Measurements from ENCODE around the gene LAMB2. TPM values are rescaled to one million over a fixed set of nuclear protein-coding genes. Genes with fewer than 3 reads are reported as not detected.
A peak's percentile ranks its signal among the peaks of the same experiment; 100 is the strongest.

LAMB2 gene
- total RNA-seq, 1 experiment from 2014 or later, result 118 TPM

DNA sequence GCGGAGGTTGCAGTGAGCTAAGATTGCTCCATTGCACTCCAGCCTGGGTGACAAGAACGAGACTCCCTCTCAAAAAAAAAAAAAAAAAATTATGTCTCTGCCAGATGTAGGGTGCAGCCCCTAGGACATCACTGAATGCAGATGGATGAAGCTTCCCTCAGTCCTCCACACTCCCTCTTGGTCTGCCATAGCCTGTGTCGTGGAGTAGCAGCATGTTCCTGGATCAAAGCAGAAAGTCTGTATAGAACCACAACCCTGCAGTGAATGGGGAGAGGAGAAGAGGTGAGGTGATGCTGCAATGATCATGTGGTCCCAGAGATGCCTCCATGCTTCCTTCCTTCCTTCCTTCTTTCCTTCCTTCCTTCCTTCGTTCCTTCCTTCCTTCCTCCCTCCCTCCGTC is 15.3 kb upstream of the LAMB2 start (continued):
- no peak for TF ChIP-seq ZNF317 (CRISPR knock-in tag; IDR thresholded peaks at IDR 0.05; ENCODE audit: borderline replicate concordance, low read depth)

GRCh38 chr3:49140080-49140479 is 7.2 kb upstream of the LAMB2 start:
- Mint-ChIP-seq H3K4me3 (no peak overlapping the region), H3K27me3 (ENCODE audit: low read depth) (peaks cover 51% of the 10 kb centered on the region), H3K9me3 (peaks cover 34% of the 10 kb centered on the region), H3K4me1 (no peaks in the 10 kb centered on the region), H3K27ac (no peak overlapping the region), H3K36me3 (peaks cover 22% of the 10 kb centered on the region)
- TF ChIP-seq MLX (CRISPR knock-in tag; IDR thresholded peaks at IDR 0.05), result no peak
- TF ChIP-seq ZBTB21 (CRISPR knock-in tag; IDR thresholded peaks at IDR 0.05; ENCODE audit: borderline replicate concordance), result no peak
- TF ChIP-seq, protein P1, sequence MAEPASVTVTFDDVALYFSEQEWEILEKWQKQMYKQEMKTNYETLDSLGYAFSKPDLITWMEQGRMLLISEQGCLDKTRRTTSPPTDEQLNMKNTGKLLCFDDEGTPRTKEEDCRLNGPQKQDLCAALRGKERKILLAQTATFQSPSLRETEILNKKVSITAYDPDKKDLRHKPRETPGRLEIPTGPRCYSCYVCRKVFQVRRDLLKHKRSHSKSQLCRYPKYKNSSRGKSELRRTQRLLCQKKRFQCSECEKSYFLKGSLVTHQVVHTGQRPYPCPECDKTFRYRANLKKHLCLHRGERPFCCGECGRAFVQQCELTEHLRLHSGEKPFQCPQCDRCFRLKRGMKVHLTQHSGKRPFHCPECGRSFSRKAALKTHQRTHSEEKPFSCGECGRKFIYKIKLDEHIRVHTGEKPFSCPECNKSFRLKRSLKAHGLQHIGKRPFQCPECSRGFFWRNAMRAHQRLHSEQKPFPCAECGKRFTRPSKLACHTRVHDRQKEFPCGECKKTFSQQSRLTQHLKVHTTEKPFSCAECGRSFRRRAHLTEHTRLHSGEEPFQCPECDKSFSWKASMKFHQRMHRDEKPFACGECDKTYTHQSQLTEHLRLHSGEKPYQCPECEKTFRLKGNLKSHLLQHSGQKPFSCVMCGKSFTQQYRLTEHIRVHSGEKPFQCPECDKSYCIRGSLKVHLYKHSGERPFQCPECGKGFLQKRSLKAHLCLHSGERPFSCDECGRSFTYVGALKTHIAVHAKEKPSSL (CRISPR knock-in tag; conservative IDR thresholded peaks at IDR 0.05), result no peak
- TF ChIP-seq PRRX2 (CRISPR knock-in tag; IDR thresholded peaks at IDR 0.05), result no peak
- TF ChIP-seq KAT7 (CRISPR knock-in tag; IDR thresholded peaks at IDR 0.05; ENCODE audit: borderline replicate concordance), result no peak
- TF ChIP-seq ZNF317 (CRISPR knock-in tag; IDR thresholded peaks at IDR 0.05; ENCODE audit: borderline replicate concordance, low read depth), result no peak
- CTCF ChIA-PET, result no interaction called here
- DNase-seq (ENCODE audit: low spot score), result no peak
- ATAC-seq, result no peak
- POLR2A ChIA-PET, result no interaction called here

DNA sequence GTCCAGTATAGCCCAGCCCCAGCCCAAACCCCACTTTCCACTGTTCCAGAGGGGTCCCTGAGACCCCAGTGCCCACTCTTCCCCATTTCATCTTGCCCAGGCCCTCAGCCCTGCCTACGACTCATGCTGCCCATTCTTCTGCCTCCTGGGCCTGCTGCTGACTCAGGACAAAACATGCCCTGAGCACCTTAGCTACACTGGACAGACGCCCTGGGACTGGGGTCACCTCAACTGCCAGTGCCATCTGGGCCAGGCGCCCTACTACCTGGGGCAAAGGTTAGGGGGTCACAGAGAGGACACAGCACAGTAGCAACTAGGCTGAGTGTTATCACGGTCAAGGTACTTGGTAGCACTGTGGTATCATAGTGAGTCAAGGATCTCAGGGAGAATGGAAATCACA is 2.6 kb upstream of the LAMB2 start:
- TF ChIP-seq ZNF423 (CRISPR knock-in tag; IDR thresholded peaks at IDR 0.05) (no peak), JAZF1 (CRISPR knock-in tag; IDR thresholded peaks at IDR 0.05) (no peak)
- TF ChIP-seq, protein P2, sequence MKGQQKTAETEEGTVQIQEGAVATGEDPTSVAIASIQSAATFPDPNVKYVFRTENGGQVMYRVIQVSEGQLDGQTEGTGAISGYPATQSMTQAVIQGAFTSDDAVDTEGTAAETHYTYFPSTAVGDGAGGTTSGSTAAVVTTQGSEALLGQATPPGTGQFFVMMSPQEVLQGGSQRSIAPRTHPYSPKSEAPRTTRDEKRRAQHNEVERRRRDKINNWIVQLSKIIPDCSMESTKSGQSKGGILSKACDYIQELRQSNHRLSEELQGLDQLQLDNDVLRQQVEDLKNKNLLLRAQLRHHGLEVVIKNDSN (CRISPR knock-in tag; IDR thresholded peaks at IDR 0.05), result no peak
- no peak for DNase-seq (ENCODE audit: low spot score)
- ATAC-seq, result no peak
- Mint-ChIP-seq H3K36me3 (peaks cover 2% of the 10 kb centered on the region; the same call in 1 of the 2 replicates), H3K9me3 (peaks cover 6% of the 10 kb centered on the region), H3K4me3 (no peak overlapping the region), H3K27me3 (ENCODE audit: low read depth) (peaks cover 19% of the 10 kb centered on the region), H3K27ac (no peak overlapping the region), H3K4me1 (peaks cover 12% of the 10 kb centered on the region)
- CTCF ChIA-PET, result interaction anchor here (1.2 kb wide), 1 partner anchor 36 kb away, joined by 7 read pairs; the partner anchor contains the start of gene KLHDC8B
- POLR2A ChIA-PET, result no interaction called here

DNA sequence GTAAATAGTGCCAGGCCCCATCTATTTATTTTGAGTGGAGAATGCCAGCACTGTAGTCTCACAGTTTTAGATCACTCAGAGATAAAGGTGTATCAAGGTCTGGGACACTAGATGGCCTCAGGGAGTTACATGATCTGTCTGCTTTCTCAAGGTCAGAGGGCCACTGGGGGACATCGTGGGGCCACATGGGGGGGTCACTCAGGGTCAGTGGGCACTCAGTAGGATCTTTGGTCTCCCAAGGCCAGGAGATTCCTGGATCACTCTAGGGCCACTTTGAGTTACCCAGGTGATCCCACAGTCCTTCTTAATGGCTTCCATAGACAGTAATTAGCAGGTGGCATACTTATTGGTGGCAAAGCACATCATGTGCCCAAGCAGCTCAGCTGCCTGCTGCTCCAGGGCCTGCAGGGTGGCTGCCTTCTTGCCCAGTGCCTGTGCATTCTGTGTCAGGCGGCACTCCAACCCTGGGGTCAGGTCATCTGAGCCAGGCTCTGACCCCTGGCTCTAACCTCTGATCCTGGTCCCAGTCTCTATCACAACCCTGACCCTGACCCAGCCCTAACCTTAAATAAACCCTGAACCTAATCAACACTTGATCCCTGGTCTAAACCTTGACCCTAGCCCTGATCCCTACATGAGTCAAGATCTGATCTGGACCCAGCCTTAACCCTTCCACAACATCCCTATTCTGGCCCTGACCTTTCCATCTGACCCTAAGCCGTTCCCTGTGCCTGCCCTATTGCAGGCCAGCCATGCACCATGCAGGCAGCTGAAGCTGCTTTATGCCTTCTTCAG is 1.8 kb upstream of the LAMB2 start:
- POLR2A ChIA-PET, result interaction anchor here (0.6 to 1.2 kb wide), 3 partner anchors 14 to 111 kb away, joined by 3 to 9 read pairs (median 3); partner anchors contain the start of genes QRICH1 and USP19
- CTCF ChIA-PET, result interaction anchor here (0.9 to 3.4 kb wide), 4 partner anchors 29 to 40 kb away, joined by 3 to 36 read pairs (median 14); partner anchors contain the start of genes KLHDC8B and QRICH1
- Mint-ChIP-seq H3K27me3 (ENCODE audit: low read depth) (peaks cover 11% of the 10 kb centered on the region), H3K4me3 (peak overlapping the region; percentile 56), H3K36me3 (no peaks in the 10 kb centered on the region), H3K4me1 (peaks cover 12% of the 10 kb centered on the region), H3K9me3 (no peaks in the 10 kb centered on the region), H3K27ac (peak overlapping the region; percentile 11; the same call in 1 of the 2 replicates)
- ATAC-seq, result no peak
- no peak for DNase-seq (ENCODE audit: low spot score)
- TF ChIP-seq, protein P2 (CRISPR knock-in tag; IDR thresholded peaks at IDR 0.05), result no peak
- TF ChIP-seq, protein P3, sequence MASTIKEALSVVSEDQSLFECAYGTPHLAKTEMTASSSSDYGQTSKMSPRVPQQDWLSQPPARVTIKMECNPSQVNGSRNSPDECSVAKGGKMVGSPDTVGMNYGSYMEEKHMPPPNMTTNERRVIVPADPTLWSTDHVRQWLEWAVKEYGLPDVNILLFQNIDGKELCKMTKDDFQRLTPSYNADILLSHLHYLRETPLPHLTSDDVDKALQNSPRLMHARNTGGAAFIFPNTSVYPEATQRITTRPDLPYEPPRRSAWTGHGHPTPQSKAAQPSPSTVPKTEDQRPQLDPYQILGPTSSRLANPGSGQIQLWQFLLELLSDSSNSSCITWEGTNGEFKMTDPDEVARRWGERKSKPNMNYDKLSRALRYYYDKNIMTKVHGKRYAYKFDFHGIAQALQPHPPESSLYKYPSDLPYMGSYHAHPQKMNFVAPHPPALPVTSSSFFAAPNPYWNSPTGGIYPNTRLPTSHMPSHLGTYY (CRISPR knock-in tag; IDR thresholded peaks at IDR 0.05), result no peak
- TF ChIP-seq ZNF532 (CRISPR knock-in tag; IDR thresholded peaks at IDR 0.05; ENCODE audit: borderline replicate concordance), result no peak
- no peak for TF ChIP-seq NR2C2 (CRISPR knock-in tag; IDR thresholded peaks at IDR 0.05)
- TF ChIP-seq, protein P4, sequence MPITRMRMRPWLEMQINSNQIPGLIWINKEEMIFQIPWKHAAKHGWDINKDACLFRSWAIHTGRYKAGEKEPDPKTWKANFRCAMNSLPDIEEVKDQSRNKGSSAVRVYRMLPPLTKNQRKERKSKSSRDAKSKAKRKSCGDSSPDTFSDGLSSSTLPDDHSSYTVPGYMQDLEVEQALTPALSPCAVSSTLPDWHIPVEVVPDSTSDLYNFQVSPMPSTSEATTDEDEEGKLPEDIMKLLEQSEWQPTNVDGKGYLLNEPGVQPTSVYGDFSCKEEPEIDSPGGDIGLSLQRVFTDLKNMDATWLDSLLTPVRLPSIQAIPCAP (CRISPR knock-in tag; IDR thresholded peaks at IDR 0.05), result no peak
- TF ChIP-seq FOXJ3 (CRISPR knock-in tag; IDR thresholded peaks at IDR 0.05; ENCODE audit: borderline replicate concordance), result no peak
- TF ChIP-seq, protein P5, sequence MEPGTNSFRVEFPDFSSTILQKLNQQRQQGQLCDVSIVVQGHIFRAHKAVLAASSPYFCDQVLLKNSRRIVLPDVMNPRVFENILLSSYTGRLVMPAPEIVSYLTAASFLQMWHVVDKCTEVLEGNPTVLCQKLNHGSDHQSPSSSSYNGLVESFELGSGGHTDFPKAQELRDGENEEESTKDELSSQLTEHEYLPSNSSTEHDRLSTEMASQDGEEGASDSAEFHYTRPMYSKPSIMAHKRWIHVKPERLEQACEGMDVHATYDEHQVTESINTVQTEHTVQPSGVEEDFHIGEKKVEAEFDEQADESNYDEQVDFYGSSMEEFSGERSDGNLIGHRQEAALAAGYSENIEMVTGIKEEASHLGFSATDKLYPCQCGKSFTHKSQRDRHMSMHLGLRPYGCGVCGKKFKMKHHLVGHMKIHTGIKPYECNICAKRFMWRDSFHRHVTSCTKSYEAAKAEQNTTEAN (CRISPR knock-in tag; IDR thresholded peaks at IDR 0.05), result no peak
